H7 (cell line): ENCODE results near the gene GLCCI1. TPM values are rescaled to one million over a fixed set of nuclear protein-coding genes. Genes with fewer than 3 reads are reported as not detected.
A peak's percentile ranks its signal among the peaks of the same experiment; 100 is the strongest.

Experiments
- DNase-seq: peaks from one replicate; pipeline ENCODE4 v3.0.0; 2012
- H3K27me3 ChIP-seq: 2 replicates; pipeline ENCODE4 v1.6.0; 2011; ENCODE audit warnings: mild to moderate bottlenecking, low read length; ENCODE audit not compliant: control insufficient read depth, insufficient read depth
- H3K36me3 ChIP-seq: replicated peaks from 2 replicates; pipeline ENCODE4 v1.5.1; 2011; ENCODE audit warnings: low read length; ENCODE audit not compliant: control insufficient read depth, insufficient read depth
- H3K4me3 ChIP-seq: 2 replicates; pipeline ENCODE4 v1.5.1; 2011; ENCODE audit warnings: low read depth, mild to moderate bottlenecking, control low read depth, low read length, moderate library complexity; ENCODE audit not compliant: insufficient read depth
- total RNA-seq: library from RNA; depleted of rRNA; stranded (reverse); fragments of >200 nt; shearing (Covaris generic); gene quantifications from 2 replicates; pipeline ENCODE4 v1.2.3, GENCODE V29; 2014

Gene GLCCI1
- total RNA-seq, 1 experiment from 2014 or later = 8.9 TPM

DNA sequence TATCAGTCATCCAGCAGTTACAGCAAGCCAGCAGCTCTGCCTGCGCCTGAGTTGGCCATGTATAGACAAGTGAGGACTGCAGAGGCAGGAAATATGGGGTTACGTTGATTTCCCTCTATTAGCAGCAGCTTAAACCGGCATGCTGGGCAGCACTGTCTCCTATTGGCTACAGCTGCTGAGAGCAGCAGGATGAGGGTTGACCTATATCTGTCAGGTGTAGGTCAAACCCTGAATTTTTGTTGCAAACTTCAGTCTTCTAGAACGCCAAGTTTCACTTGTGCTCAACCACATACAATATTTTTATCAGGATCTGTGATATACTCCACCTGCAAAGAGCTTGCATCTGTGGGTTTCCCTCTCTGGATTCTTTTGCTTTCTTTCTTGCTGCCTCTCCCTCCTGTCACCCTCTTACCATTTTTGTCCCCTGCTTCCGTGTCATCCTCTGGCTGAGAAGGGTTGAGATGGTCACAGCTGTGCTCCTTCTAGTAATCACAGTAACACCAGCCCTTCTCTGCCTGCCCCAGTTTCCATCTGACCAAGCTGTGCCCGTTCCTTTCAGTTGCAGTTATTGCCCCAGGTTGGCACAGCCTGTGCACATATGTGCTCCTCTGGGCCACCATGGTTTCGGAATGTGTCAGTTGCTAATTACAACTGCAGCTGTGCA, 23.8 kb upstream of the GLCCI1 start:
- Histone ChIP-seq H3K27me3 (no peaks in the 10 kb centered on the region), H3K36me3 (no peaks in the 10 kb centered on the region), H3K4me3 (no peak overlapping the region)
- DNase-seq = no peak

DNA sequence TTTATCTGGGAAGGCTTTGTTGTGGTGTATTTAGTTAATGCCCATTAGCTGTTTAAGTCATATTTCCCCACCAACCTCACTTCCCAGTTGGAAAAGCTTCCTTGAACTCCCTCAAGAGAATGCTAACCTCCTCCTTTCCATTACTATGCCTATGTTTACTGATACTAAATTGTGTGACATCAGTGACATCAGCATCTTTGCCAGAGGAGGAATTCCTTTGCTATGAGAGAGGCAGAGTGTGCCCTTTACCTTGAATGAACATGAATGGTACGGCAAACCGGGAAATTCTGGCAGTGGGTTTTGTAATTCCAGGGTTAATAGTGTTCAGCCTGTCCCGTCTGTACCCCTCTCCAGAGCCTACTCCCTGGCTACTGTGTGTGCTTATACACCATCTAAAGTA, 22.1 kb upstream of the GLCCI1 start:
- Histone ChIP-seq H3K4me3 (no peak overlapping the region), H3K36me3 (no peaks in the 10 kb centered on the region), H3K27me3 (no peaks in the 10 kb centered on the region)
- DNase-seq = no peak

DNA sequence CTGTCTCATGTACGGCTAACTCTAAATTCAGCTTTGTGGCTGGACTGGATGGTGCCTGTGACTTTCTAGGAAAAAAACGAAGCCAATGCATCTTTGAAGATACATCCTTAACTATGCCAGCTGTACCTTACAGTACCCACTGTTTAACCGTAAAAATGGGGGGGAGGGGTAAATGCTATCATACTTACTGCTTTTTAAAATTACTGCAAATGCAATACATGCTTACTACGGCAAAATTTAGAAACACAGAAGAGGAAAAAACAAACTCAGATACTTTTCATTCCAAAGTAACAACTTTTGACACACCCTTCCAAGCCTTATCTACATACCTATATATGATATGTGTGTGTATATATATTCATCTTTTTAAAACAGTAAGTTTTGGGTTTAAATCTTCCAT, 20.4 kb upstream of the GLCCI1 start:
- Histone ChIP-seq H3K36me3 (no peaks in the 10 kb centered on the region), H3K27me3 (no peaks in the 10 kb centered on the region), H3K4me3 (no peak overlapping the region)
- no peak for DNase-seq

DNA sequence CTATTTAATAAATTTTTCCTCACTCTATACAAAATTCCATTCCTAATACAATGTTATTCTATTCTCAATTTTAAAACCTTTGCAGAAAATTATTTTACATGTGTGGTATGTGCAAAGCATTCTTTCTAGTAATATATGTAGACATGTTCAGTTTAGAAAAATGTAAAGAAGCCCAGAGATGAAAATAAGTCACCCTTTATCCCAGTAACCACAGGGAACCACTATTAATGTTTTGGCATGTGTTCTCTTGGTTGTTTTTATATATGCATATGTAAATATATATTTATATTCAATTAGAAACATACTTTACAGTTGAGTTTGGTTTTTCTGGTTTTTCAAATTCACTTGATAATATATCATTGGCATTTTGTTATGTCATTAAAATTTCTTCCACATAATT, 14.8 kb upstream of the GLCCI1 start:
- no peak for DNase-seq
- Histone ChIP-seq H3K27me3 (no peaks in the 10 kb centered on the region), H3K4me3 (no peak overlapping the region)

DNA sequence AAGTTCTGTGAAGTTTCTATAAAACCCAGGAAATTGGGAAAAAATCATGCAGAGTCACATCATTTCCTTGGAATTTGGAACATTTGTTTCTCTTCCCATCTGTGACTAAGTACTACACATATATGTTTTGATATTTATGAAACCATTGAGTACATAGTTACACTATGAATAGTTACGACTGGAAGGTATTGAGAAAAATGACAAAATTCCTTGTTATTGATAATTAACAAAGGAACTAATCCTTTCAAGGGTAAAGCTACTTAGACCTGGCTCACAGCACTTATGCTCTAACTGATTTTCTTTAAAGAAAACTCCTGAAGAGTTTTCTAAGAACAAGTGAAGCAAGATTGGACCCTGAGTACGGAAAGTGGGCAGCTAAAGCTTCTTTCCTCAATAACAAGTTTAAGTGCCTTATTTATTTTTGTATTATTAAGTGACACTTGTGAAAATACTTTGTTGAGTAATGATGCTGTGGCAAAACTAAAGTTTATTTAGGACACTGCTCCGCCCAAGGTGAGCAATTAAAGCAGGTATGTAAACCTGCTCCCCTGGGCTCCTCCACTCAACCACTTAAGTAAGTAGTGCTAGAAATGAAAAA, 12.0 kb upstream of the GLCCI1 start:
- Histone ChIP-seq H3K27me3 (no peaks in the 10 kb centered on the region), H3K36me3 (no peaks in the 10 kb centered on the region), H3K4me3 (no peak overlapping the region)
- DNase-seq = no peak

More for the DNA sequence above, 14.8 kb upstream of the GLCCI1 start:
- H3K36me3 ChIP-seq = no peaks in the 10 kb centered on the region

DNA sequence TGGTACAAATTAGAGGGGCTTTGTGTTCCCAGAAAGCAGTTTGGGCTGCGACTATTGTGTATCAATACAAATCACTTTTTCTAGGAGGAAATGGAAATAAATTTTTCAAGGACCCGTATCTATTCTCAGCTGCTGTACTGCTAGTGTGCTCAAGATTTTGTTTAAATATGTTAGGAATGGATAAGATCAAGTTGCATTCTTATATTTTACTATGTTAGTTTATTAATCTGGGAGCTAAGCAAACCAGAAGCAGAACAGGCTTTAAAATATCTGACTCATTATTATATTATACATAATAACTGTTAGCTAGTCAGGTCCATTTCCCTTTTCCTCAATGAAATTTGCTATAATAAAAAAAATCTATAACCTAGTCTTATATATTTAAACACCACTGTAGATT, 11.1 kb upstream of the GLCCI1 start:
- H3K4me3 ChIP-seq = no peak overlapping the region
- no peaks in the 10 kb centered on the region for H3K27me3 ChIP-seq
- DNase-seq = no peak
- no peaks in the 10 kb centered on the region for H3K36me3 ChIP-seq

DNA sequence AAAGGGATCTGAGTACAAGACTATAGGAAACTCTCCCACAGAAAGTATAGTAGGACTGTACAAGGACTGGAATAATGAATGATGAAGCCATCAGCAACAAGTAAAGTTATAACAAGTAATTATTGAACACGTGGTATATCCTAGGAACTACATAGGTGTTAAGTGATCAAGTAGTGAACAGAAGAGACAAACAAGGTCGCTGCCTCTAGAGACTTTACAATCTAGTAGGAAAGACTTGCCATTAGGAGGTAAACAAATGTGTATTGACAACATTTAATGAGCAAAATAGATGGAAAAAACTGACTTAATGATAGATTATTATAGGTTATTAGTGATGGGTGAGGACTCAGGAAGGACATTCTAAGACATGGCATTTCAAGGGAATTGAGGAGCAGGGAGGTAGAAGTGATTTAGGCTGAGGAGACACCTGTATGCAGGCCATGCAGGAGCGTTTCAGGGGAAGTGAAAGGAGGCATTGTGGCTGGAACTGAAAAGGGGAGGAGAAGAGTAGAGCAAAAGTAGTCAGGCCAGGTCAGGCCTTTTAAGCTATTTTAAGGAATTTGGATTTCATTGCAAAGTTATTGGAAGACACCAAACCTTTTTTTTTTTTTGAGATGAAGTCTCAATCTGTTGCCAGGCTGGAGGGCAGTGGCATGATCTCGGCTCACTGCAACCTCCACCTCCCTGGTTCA, 8.5 kb upstream of the GLCCI1 start:
- no peaks in the 10 kb centered on the region for H3K27me3 ChIP-seq
- no peaks in the 10 kb centered on the region for H3K36me3 ChIP-seq
- no peak overlapping the region for H3K4me3 ChIP-seq
- DNase-seq = no peak

DNA sequence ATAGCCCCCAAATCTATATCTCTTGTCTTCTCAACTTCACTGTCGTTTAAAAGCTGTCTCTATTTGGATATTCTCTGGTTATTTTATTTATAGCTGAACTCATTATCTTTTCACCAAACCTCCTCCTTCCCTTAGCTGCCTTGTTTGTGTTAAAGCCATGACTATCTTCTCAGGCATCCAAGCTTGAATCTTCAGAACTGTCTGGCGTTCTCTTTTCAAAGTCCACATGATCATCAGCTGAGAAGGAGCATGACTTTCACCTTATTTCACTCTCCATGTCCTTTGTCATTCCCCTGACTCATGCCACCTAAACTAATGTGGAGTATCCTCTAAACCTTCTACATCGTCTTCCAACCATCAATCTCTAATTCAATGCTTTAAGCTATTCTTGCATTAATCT, 5.7 kb upstream of the GLCCI1 start:
- no peak for DNase-seq
- Histone ChIP-seq H3K27me3 (no peaks in the 10 kb centered on the region), H3K36me3 (no peaks in the 10 kb centered on the region), H3K4me3 (no peak overlapping the region)

DNA sequence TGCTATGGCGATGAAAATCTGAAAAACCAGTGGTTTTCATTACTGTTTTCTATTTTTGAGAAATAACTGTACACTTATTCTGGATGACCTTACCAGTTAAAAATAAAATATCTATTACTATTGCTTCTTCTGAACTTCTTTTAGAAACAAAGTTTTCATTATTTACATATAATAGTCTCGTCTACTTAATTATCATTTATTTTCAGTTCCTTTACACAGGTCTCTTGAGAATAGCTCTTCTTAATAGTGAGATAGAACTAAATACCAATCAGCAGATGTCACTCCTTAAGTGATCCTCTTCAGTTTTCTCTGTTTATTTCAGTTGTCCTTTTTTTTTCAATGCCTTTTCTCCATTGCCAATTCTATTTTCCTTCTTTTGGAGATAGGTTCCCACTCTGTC, 4.3 kb upstream of the GLCCI1 start:
- Histone ChIP-seq H3K36me3 (no peaks in the 10 kb centered on the region), H3K27me3 (no peaks in the 10 kb centered on the region), H3K4me3 (no peak overlapping the region)
- DNase-seq = no peak

DNA sequence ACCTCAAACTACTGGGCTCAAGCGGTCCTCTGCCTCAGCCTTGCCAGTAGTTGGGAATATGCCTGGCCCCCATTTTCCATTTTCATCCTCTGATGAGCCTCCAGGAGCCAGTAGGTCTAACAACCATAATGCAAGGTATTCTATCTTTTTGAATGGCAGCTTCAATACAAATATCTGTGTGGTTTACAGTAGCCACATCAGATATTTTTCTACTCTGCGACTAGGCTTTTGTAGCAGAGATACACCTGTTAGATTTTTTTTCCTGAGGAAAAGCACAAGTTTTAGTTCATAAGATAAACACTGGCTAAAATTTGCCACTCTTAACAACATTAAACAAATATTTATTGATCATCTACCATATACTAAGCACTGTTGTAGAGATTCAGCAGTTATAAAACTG, 3.9 kb upstream of the GLCCI1 start:
- no peaks in the 10 kb centered on the region for H3K36me3 ChIP-seq
- no peak overlapping the region for H3K4me3 ChIP-seq
- no peak for DNase-seq
- H3K27me3 ChIP-seq = no peaks in the 10 kb centered on the region

DNA sequence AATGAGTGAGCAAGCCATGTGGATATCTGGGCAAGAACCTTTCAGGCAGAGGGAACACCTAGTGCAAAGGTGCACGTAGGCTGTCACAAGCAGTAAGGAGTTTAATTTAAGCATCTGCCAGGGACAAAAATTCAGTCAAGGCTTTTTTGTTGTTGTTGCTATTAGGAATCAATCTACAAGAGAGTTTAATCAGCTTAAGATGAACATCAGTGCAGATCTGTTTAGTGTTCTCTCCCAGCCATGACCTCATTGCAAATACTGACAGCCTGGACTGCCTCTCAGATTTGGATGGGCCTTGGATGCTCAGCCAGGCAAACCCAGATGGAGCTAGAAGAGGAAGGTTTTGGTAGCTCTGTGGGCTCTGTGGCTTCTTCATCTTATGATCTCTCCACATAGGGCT, 3.3 kb upstream of the GLCCI1 start:
- H3K27me3 ChIP-seq = no peaks in the 10 kb centered on the region
- H3K36me3 ChIP-seq = no peaks in the 10 kb centered on the region
- no peak for DNase-seq
- no peak overlapping the region for H3K4me3 ChIP-seq

DNA sequence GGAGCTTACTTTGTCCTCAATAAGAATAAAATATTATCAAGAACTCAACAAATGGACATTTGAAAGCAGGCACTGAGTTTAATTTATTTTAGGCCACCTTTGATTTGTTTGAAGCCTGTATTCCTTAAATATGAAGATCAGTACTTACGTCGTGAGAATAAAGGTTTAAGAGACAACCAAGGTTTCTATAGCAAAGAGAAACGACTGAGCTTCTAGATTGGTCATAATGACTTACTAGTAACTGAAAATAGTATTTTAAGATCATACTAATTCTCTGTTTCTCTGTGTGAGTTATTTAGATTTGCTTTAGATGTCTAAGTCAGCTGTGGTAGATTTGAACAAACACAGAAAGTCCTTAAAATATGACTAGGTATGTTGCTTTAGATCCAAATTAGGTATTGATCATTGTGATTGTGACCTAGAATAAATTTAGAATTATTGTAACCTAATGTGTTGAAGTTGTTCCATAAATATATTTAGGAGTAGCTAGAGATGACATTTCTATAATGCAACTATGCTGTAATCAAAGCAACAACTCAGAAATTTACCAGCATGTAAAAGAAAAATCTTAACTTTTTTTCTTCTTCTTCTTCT, 2.4 kb upstream of the GLCCI1 start:
- no peak overlapping the region for H3K4me3 ChIP-seq
- no peaks in the 10 kb centered on the region for H3K36me3 ChIP-seq
- DNase-seq = no peak
- H3K27me3 ChIP-seq = no peaks in the 10 kb centered on the region

DNA sequence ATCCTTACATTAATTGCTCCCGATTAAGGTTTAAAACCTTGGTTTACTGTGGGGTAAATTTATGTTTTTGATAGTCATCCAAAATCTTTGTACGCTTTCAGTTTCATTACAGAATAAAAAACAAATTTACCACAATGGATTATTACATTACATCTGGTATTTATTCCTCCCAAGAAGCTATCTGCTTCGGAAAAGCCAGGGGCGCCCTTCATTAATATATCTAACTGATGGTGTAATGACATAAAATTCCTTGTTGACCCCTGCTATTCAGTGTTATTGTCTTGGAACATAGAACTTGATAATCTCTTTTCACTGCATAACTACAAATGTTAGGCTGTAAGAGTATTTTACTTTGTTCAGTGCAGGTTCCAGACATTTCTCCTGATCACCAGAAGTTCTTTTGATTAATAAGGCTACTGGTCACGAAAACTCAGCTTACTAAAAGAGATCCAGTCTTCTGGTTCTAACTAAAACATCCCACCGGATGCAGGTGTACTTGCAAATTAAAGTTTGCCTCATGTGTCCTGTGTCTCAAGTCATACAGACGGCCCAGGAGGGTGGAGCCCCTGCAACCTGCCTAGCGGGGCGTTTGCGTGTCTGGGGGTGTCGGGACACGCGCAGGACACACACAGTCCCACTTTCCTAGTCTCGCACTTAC, 581 bp upstream of the GLCCI1 start:
- no peaks in the 10 kb centered on the region for H3K27me3 ChIP-seq
- no peak for DNase-seq
- H3K36me3 ChIP-seq = no peaks in the 10 kb centered on the region
- H3K4me3 ChIP-seq = peak overlapping the region; percentile 61

DNA sequence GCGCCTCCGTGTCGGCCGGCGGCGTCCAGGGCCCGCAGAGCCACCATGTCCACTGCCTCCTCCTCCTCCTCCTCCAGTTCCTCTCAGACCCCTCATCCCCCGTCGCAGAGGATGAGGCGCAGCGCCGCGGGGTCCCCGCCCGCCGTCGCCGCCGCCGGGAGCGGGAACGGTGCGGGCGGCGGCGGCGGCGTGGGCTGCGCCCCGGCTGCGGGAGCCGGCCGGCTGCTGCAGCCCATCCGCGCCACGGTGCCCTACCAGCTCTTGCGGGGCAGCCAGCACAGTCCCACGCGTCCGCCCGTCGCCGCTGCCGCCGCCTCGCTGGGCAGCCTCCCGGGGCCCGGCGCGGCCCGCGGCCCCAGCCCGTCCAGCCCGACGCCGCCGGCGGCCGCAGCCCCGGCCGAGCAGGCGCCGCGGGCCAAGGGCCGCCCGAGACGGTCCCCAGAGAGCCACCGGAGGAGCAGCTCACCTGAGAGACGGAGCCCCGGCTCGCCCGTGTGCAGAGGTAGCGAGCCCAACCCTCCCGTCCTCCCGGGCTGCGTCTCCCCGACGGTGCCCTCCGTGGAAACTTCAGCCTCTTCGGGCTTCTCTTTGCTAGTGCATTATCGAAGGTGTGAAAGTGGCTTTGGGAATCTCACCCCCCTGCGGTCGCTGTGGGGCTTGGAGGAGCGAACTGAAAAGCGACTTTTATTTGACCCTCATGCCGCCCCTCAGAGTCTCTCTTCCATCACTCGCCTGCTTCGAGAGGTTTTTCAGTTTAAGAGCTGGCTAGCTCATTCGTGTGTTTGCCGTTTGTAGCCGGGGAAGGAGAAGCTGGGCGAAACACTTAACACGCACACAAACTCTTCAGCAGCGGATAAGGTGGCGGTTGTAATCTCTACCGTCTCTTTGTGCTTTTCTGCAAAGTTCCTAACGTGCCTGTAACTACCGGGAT, 975 bp downstream of the GLCCI1 start:
- Histone ChIP-seq H3K4me3 (peak overlapping the region; percentile 89), H3K36me3 (no peaks in the 10 kb centered on the region), H3K27me3 (no peaks in the 10 kb centered on the region)
- DNase-seq = peak; percentile 62
